Thyroid gland (tissue), 4 donors: ENCODE measurements around the gene ADARB1. TPM values are rescaled to one million over a fixed set of nuclear protein-coding genes. Genes with fewer than 3 reads are reported as not detected.

Experiments used
- DNase-seq, 2 donors: peaks; one replicate each; pipeline ENCODE4 v3.0.0-alpha.2; 2019
- H3K27ac ChIP-seq, 3 donors: fragments of 200-600 bp; sonication (generic); 1 replicate in 2 of 3; 2 replicates in 1 of 3; pipeline ENCODE4 v1.5.1; 2016 to 2019; ENCODE audit warnings: mild to moderate bottlenecking in 1 of 3, moderate library complexity in 1 of 3
- H3K27me3 ChIP-seq: fragments of 200-600 bp; sonication (generic); one replicate; pipeline ENCODE4 v1.5.1; 2019
- H3K36me3 ChIP-seq, 2 donors: fragments of 200-600 bp; sonication (generic); one replicate each; pipeline ENCODE4 v1.5.1; 2016 to 2019
- H3K4me1 ChIP-seq, 2 donors: fragments of 200-600 bp; sonication (generic); one replicate each; pipeline ENCODE4 v1.5.1; 2017 to 2019
- H3K4me3 ChIP-seq, 3 donors: fragments of 200-600 bp; sonication (generic); replicated peaks in 1 of 3; 1 replicate in 2 of 3; 2 replicates in 1 of 3; pipeline ENCODE4 v1.5.1; 2016; ENCODE audit warnings: mild to moderate bottlenecking in 1 of 3
- H3K9me3 ChIP-seq: fragments of 200-600 bp; sonication (generic); one replicate; pipeline ENCODE4 v1.5.1; 2017
- CTCF ChIP-seq, 6 experiments: fragments of 200-600 bp in 3 of 6; fragments of 450-650 bp in 3 of 6; sonication (generic) in 3 of 6; IDR thresholded peaks; one replicate each; pipeline ENCODE4 v1.5.1; 2016 to 2019; ENCODE audit warnings: antibody characterized with exemption in 6 of 6, mild to moderate bottlenecking in 2 of 6, inconsistent platforms in 1 of 6, moderate library complexity in 1 of 6
- POLR2A ChIP-seq, 2 donors: fragments of 450-650 bp; IDR thresholded peaks; one replicate each; pipeline ENCODE4 v1.6.1; 2017; ENCODE audit warnings: antibody characterized with exemption in 2 of 2, mild to moderate bottlenecking in 2 of 2, moderate library complexity in 1 of 2
- WGBS, 2 donors: methylation state at CpG; one replicate each; pipeline ENCODE4 v1.1.5; 2017; 5-methylcytosine and 5-hydroxymethylcytosine counted together
- intact Hi-C: fragments of 100-400 bp; cut with DNase I; formaldehyde crosslinking; loops from one replicate; pipeline ENCODE4 v1.15.1; 2023
- total RNA-seq, 4 donors: library from RNA; depleted of rRNA; stranded (reverse); fragments of >200 nt; gene quantifications; one replicate each; pipeline ENCODE4 v1.2.3, GENCODE V29; 2016

The ADARB1 gene
- total RNA-seq, 4 donors from 2014 or later = 5.0 to 20.2 (median 10.1) TPM

- TF ChIP-seq POLR2A (IDR thresholded peaks at IDR 0.05) (no peak), CTCF (IDR thresholded peaks at IDR 0.05) (no peak)
- Histone ChIP-seq H3K9me3 (no peaks in the 10 kb centered on the region), H3K27ac (no peak overlapping the region), H3K36me3 (no peaks in the 10 kb centered on the region), H3K4me3 (no peak overlapping the region), H3K4me1 (peaks cover 0 to 12% of the 10 kb centered on the region in 2 donors), H3K27me3 (no peaks in the 10 kb centered on the region)
- intact Hi-C loops = no loop called here
- peak in 1 of 2 donors; percentile 10 for DNase-seq
- WGBS, 2 donors = 69 to 92% methylated on average over 5 to 14 of the region's 14 CpGs
Measured at GRCh38 chr21:45029298-45029947, 45.0 kb upstream of the ADARB1 start.

GRCh38 chr21:45029948-45030681, 44.3 kb upstream of the ADARB1 start:
- intact Hi-C loops = no loop called here
- H3K4me3 ChIP-seq = no peak overlapping the region
- H3K36me3 ChIP-seq = no peaks in the 10 kb centered on the region
- H3K27ac ChIP-seq = no peak overlapping the region
- no peaks in the 10 kb centered on the region for H3K27me3 ChIP-seq
- DNase-seq = no peak
- peaks cover 0 to 12% of the 10 kb centered on the region in 2 donors for H3K4me1 ChIP-seq
- 69 to 72% methylated on average over 20 to 23 of the region's 26 CpGs for WGBS, 2 donors
- TF ChIP-seq POLR2A (IDR thresholded peaks at IDR 0.05) (no peak), CTCF (IDR thresholded peaks at IDR 0.05) (no peak)
- H3K9me3 ChIP-seq = no peaks in the 10 kb centered on the region

- WGBS, 2 donors = 59 to 81% methylated on average over 16 to 17 of the region's 23 CpGs
- Histone ChIP-seq H3K36me3 (no peaks in the 10 kb centered on the region), H3K9me3 (no peaks in the 10 kb centered on the region), H3K4me1 (peaks cover 0 to 12% of the 10 kb centered on the region in 2 donors), H3K4me3 (no peak overlapping the region), H3K27ac (no peak overlapping the region), H3K27me3 (no peaks in the 10 kb centered on the region)
- intact Hi-C loops = no loop called here
- TF ChIP-seq CTCF (IDR thresholded peaks at IDR 0.05) = no peak
- TF ChIP-seq POLR2A (IDR thresholded peaks at IDR 0.05) = no peak
- no peak for DNase-seq
Measured at GRCh38 chr21:45030682-45031570, 43.5 kb upstream of the ADARB1 start.

GRCh38 chr21:45031571-45032191, 42.7 kb upstream of the ADARB1 start:
- intact Hi-C loops = no loop called here
- Histone ChIP-seq H3K27me3 (no peaks in the 10 kb centered on the region), H3K4me3 (no peak overlapping the region), H3K27ac (no peak overlapping the region), H3K36me3 (no peaks in the 10 kb centered on the region), H3K4me1 (peaks cover 0 to 12% of the 10 kb centered on the region in 2 donors), H3K9me3 (no peaks in the 10 kb centered on the region)
- 77 to 82% methylated on average over 21 to 23 of the region's 23 CpGs for WGBS, 2 donors
- TF ChIP-seq CTCF (IDR thresholded peaks at IDR 0.05) (no peak), POLR2A (IDR thresholded peaks at IDR 0.05) (no peak)
- DNase-seq = no peak
